Kidney (tissue), 22 donors: Measurements from ENCODE around the gene ILF2. TPM values are rescaled to one million over a fixed set of nuclear protein-coding genes. Genes with fewer than 3 reads are reported as not detected.
"Not testable (repeated sequence)": the region's sequence is repeated elsewhere in the genome, so short reads cannot be mapped to it uniquely, and the experiment has no call there.

Source experiments
- DNase-seq, 5 donors: peaks; one replicate each; pipeline ENCODE4 v3.0.0-alpha.2; 2013 to 2020
- FAIRE-seq: peaks from 2 replicates; lab custom pipeline; 2012; peaks lifted over from hg19 to GRCh38; lab: Jason Lieb, UNC
- H3K27ac ChIP-seq, 2 donors: one replicate each; pipeline ENCODE4 v1.7.0; 2013; ENCODE audit warnings: low read depth in 2 of 2, low read length in 2 of 2, inconsistent platforms in 1 of 2
- H3K27me3 ChIP-seq: one replicate; pipeline ENCODE4 v1.7.1; 2013; ENCODE audit warnings: low read length, inconsistent platforms; ENCODE audit not compliant: control insufficient read depth, insufficient read depth
- H3K36me3 ChIP-seq, 3 donors: one replicate each; pipeline versions ENCODE4 v1.7.0 to v1.7.1; 2013; ENCODE audit warnings: low read length in 3 of 3, control low read depth in 1 of 3, inconsistent platforms in 1 of 3; ENCODE audit not compliant: insufficient read depth in 3 of 3, control insufficient read depth in 2 of 3
- H3K4me1 ChIP-seq, 3 donors: one replicate each; pipeline versions ENCODE4 v1.7.0 to v1.7.1; 2013; ENCODE audit warnings: low read length in 3 of 3, inconsistent platforms in 1 of 3, low read depth in 1 of 3; ENCODE audit not compliant: control insufficient read depth in 2 of 3, insufficient read depth in 2 of 3
- H3K4me3 ChIP-seq, 3 donors: one replicate each; pipeline versions ENCODE4 v1.7.0 to v1.8.1; 2013; ENCODE audit warnings: low read length in 3 of 3, control low read depth in 1 of 3, inconsistent platforms in 1 of 3
- H3K9ac ChIP-seq, 3 donors: one replicate each; pipeline versions ENCODE4 v1.7.0 to v1.7.1; 2013; ENCODE audit warnings: low read length in 3 of 3, control low read depth in 1 of 3, inconsistent platforms in 1 of 3
- H3K9me3 ChIP-seq, 3 donors: one replicate each; pipeline versions ENCODE4 v1.7.0 to v1.7.1; 2013; ENCODE audit warnings: low read length in 3 of 3, control low read depth in 1 of 3, inconsistent platforms in 1 of 3; ENCODE audit not compliant: control insufficient read depth in 2 of 3, insufficient read depth in 1 of 3
- CTCF ChIP-seq: IDR thresholded peaks from 3 replicates; pipeline ENCODE4 v1.5.1; 2012; ENCODE audit warnings: mild to moderate bottlenecking, moderate library complexity, borderline replicate concordance; ENCODE audit not compliant: insufficient read depth; ENCODE audit errors: extremely low read depth
- intact Hi-C: fragments of 100-400 bp; cut with DNase I; formaldehyde crosslinking; loops from one replicate; pipeline ENCODE4 v1.11.1; 2022
- long read RNA-seq, 10 donors: library from polyadenylated mRNA in 1 of 10; unstranded in 1 of 10; transcript quantifications; one replicate each; pipeline ENCODE4 v2.0.0 and lab custom pipeline, GENCODE V29; 2021 to 2026
- polyA plus RNA-seq: library from polyadenylated mRNA; stranded (reverse); fragments of 350-450 nt; fragmentation: Illumina TruSeq; extraction: RNeasy Lipid Tissue Mini Kit (QIAGEN cat#74804); gene quantifications from one replicate; pipeline ENCODE4 v1.2.3, GENCODE V29; 2014; ENCODE audit warnings: low read depth, low replicate concordance; ENCODE audit not compliant: insufficient read depth
- total RNA-seq: library from RNA; stranded (reverse); fragmentation: NEBNext Ultra II Directional; extraction: Animal tissue kit (Norgen Biotek cat#: 25700); gene quantifications from one replicate; pipeline ENCODE4 v1.2.1, GENCODE V29; 2021
- donor health status: control.
- donor health status: control.
- donor health status: control.
- donor health status: control.
- donor health status: control.
- donor health status: DM: yes; HTN: yes; CAD: no.
- donor health status: Normal renal cell carcinoma (clear cell type).

Gene ILF2
- total RNA-seq (110 TPM), polyA plus RNA-seq (197 TPM)
- long read RNA-seq, donor 1, transcript ILF2-201 (14 exons, 1,659 nt): major isoform, 46 of 114 reads
- long read RNA-seq, donor 1, partial matches to known transcripts: 64 of 114 reads
- long read RNA-seq, donor 1, other reads (novel, unspliced or antisense): 0 of 114 reads
- long read RNA-seq, donor 2, transcript ILF2-201 (14 exons, 1,659 nt): major isoform, 48 of 109 reads
- long read RNA-seq, donor 2, partial matches to known transcripts: 59 of 109 reads
- long read RNA-seq, donor 2, other reads (novel, unspliced or antisense): 0 of 109 reads
- long read RNA-seq, donor 3, transcript ILF2-201 (14 exons, 1,659 nt): major isoform, 60 of 204 reads
- long read RNA-seq, donor 3, partial matches to known transcripts: 120 of 204 reads
- long read RNA-seq, donor 3, other reads (novel, unspliced or antisense): 22 of 204 reads
- long read RNA-seq, donor 4, transcript ILF2-201 (14 exons, 1,659 nt): major isoform, 43 of 92 reads
- long read RNA-seq, donor 4, partial matches to known transcripts: 49 of 92 reads
- long read RNA-seq, donor 4, other reads (novel, unspliced or antisense): 0 of 92 reads
- long read RNA-seq, donor 5, partial matches to known transcripts: 0 of 4 reads
- long read RNA-seq, donor 5, other reads (novel, unspliced or antisense): 0 of 4 reads
- long read RNA-seq, donor 6, transcript ILF2-201 (14 exons, 1,659 nt): major isoform, 94 of 200 reads
- long read RNA-seq, donor 6, partial matches to known transcripts: 106 of 200 reads
- long read RNA-seq, donor 6, other reads (novel, unspliced or antisense): 0 of 200 reads
- long read RNA-seq, donor 7, transcript ILF2-201 (14 exons, 1,659 nt): major isoform, 56 of 62 reads
- long read RNA-seq, donor 7, partial matches to known transcripts: 1 of 62 reads
- long read RNA-seq, donor 7, other reads (novel, unspliced or antisense): 5 of 62 reads
- long read RNA-seq, donor 8, transcript ILF2-201 (14 exons, 1,659 nt): major isoform, 48 of 107 reads
- long read RNA-seq, donor 8, partial matches to known transcripts: 59 of 107 reads
- long read RNA-seq, donor 8, other reads (novel, unspliced or antisense): 0 of 107 reads
- long read RNA-seq, donor 9, transcript ILF2-201 (14 exons, 1,659 nt): major isoform, 35 of 49 reads
- long read RNA-seq, donor 9, partial matches to known transcripts: 14 of 49 reads
- long read RNA-seq, donor 9, other reads (novel, unspliced or antisense): 0 of 49 reads
- long read RNA-seq, donor 10, transcript ILF2-201 (14 exons, 1,659 nt): major isoform, 44 of 89 reads
- long read RNA-seq, donor 10, partial matches to known transcripts: 43 of 89 reads
- long read RNA-seq, donor 10, other reads (novel, unspliced or antisense): 0 of 89 reads

- Histone ChIP-seq H3K9ac (peak within 1 kb of the TSS; percentile 42 to 91 (median 89)), H3K36me3 (peaks cover 10 to 24% (median 13%) of the 10 kb centered on the region in 3 donors), H3K4me3 (peak within 1 kb of the TSS; percentile 70 to 98 (median 86)), H3K9me3 (no peaks in the 10 kb centered on the region), H3K27ac (peak within 1 kb of the TSS; percentile 66 to 69), H3K27me3 (no peaks in the 10 kb centered on the region), H3K4me1 (peaks cover 0 to 14% (median 8%) of the 10 kb centered on the region in 3 donors)
- intact Hi-C loops: no loop called here
- FAIRE-seq (peak; percentile 99), DNase-seq (peak; percentile 99 to 100 (median 99))
- peak; percentile 12 for TF ChIP-seq CTCF
Observed at GRCh38 chr1:153670859-153671627, at the start of gene ILF2. Gene ILF2, minus strand, starts transcription at chr1:153670993. Its CDS starts 71 bp downstream, at chr1:153670922.

- no peak for FAIRE-seq
- Histone ChIP-seq H3K27me3 (no peaks in the 10 kb centered on the region), H3K4me1 (no peaks in the 10 kb centered on the region), H3K9me3 (no peaks in the 10 kb centered on the region), H3K36me3 (no peaks in the 10 kb centered on the region), H3K27ac (no peak overlapping the region), H3K9ac (no peak overlapping the region), H3K4me3 (no peak overlapping the region)
- no peak for TF ChIP-seq CTCF
- DNase-seq: no peak
- intact Hi-C loops: no loop called here
Observed at GRCh38 chr1:153717330-153717729, 46.5 kb upstream of the ILF2 start.

- H3K36me3 ChIP-seq, intact Hi-C loops, H3K9ac ChIP-seq, FAIRE-seq, H3K4me1 ChIP-seq, H3K27me3 ChIP-seq, DNase-seq, H3K27ac ChIP-seq, H3K4me3 ChIP-seq, H3K9me3 ChIP-seq: not testable (repeated sequence)
Observed at GRCh38 chr1:153716211-153716610, 45.4 kb upstream of the ILF2 start.
